ENCODE measurements around the gene HS6ST1. TPM values are rescaled to one million over a fixed set of nuclear protein-coding genes. Genes with fewer than 3 reads are reported as not detected.

Gene HS6ST1
- total RNA-seq, 1 donor from 2014 or later, result 33.1 TPM

DNA sequence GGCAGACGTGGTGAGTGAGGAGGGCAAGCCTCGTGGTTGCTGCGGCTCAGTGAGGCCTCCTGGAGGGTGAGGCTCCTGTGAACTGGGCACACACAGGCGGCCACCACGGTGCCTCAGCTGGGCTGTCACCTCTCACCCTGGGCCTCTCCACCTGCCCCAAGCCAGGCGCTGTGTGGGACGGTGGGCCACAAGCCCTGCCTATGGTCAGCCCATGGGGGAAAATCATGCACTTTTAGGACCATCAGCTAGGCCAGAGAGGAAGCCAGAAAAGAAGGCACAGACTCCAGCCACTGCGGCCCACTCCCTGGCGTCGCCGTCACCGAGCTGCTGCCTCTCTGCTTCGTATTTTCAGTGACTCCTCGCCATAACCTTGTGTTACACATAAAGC is 28.5 kb upstream of the HS6ST1 start:
- Mint-ChIP-seq H3K4me3 (ENCODE audit: unreplicated experiment) (no peak overlapping the region), H3K36me3 (ENCODE audit: low read depth) (peaks cover 5% of the 10 kb centered on the region), H3K4me1 (ENCODE audit: low read depth) (peaks cover 32% of the 10 kb centered on the region), H3K27me3 (ENCODE audit: low read depth) (no peaks in the 10 kb centered on the region), H3K9me3 (ENCODE audit: low read depth) (peaks cover 9% of the 10 kb centered on the region), H3K27ac (ENCODE audit: unreplicated experiment) (peak overlapping the region; percentile 90)
- TF ChIP-seq, protein P1, sequence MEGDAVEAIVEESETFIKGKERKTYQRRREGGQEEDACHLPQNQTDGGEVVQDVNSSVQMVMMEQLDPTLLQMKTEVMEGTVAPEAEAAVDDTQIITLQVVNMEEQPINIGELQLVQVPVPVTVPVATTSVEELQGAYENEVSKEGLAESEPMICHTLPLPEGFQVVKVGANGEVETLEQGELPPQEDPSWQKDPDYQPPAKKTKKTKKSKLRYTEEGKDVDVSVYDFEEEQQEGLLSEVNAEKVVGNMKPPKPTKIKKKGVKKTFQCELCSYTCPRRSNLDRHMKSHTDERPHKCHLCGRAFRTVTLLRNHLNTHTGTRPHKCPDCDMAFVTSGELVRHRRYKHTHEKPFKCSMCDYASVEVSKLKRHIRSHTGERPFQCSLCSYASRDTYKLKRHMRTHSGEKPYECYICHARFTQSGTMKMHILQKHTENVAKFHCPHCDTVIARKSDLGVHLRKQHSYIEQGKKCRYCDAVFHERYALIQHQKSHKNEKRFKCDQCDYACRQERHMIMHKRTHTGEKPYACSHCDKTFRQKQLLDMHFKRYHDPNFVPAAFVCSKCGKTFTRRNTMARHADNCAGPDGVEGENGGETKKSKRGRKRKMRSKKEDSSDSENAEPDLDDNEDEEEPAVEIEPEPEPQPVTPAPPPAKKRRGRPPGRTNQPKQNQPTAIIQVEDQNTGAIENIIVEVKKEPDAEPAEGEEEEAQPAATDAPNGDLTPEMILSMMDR (IDR thresholded peaks at IDR 0.05), result no peak
- DNase-seq (ENCODE audit: low spot score), result no peak

DNA sequence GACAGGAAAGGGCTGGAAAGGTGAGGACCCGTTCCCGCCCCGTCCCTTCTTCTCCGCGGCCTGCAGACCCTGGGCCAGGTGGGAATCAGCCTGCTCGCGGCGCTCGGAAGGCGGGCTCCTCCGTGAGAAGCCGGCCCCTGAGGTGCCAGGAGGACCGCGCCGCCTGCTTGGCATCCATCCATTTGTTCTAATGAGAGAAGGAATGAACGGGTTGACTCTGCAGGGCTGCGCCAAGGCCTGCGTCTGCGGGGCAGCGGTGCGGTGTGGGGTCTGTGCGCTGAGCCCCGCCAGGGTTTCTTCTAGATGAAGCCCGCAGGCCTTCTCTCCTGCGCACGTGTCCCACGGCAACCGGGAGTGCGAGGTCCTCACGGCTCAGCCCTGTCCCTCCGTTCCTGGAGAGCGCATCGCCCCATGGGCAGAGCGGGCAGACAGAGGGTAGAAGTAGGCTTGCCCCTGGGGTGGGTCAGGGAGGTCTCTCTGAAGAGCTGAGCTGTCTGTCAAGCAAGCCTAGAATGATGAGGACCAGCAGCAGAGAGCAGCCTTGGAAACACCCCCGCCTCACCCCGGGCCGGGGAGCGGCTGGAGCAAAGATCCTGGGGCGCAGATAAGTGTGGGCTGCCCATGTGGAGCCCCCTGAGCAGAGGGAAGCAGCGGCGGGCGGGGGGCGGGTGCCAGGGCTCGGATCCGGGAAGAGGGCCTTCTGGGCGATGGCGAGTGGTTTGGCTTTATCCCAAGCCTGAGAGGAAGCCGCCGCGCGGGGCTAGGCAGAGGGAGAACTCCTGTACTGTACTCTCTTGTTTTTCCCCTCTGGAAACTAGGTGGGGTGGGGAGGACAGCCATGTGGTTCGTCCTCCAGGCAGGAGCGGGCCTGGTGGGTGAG is 27.9 kb upstream of the HS6ST1 start:
- peaks cover 3% of the 10 kb centered on the region for H3K36me3 Mint-ChIP-seq (ENCODE audit: low read depth)
- peaks cover 32% of the 10 kb centered on the region for H3K4me1 Mint-ChIP-seq (ENCODE audit: low read depth)
- DNase-seq (ENCODE audit: low spot score), result no peak
- H3K27me3 Mint-ChIP-seq (ENCODE audit: low read depth), result no peaks in the 10 kb centered on the region
- H3K4me3 Mint-ChIP-seq (ENCODE audit: unreplicated experiment), result no peak overlapping the region
- H3K9me3 Mint-ChIP-seq (ENCODE audit: low read depth), result peaks cover 5% of the 10 kb centered on the region
- TF ChIP-seq, protein P1 (IDR thresholded peaks at IDR 0.05), result no peak
- H3K27ac Mint-ChIP-seq (ENCODE audit: unreplicated experiment), result no peak overlapping the region

DNA sequence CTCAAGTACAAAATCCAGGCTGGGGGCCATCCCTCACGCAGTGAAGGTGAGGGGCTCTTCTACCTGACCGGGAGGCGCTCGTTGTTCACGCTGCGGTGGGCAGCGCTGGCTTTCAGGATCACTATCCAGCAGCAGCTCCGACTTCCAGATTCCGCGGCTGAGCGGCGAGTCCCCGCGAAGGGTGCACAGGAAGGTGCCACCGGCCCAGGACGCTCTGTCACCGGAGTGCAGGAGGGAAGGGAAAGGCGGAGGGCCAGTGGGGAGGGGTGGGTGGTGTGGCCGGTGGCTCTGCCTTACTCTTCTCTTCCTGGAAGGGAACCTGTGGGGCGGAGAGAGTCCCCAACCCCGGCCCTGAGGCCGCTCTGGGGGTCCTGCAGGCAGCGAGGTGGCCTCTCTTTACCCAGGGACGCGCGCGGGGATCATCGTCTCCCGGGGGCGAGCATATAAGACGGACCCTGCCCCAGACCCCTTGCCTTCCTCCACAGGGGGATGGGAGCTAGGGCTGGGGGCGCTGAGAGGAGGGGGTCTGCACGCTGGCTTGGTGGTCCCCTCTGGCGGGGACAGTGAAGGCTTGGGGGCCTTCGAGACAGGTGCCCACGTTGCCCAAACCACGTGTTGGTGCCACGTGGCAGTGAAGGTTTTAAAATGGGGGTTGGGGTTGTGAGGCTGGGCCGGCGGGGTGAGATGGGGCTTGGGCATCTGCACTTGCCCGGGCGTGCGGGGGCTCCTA is 26.9 kb upstream of the HS6ST1 start:
- Mint-ChIP-seq H3K36me3 (ENCODE audit: low read depth) (no peaks in the 10 kb centered on the region), H3K27ac (ENCODE audit: unreplicated experiment) (no peak overlapping the region), H3K4me1 (ENCODE audit: low read depth) (peaks cover 32% of the 10 kb centered on the region), H3K9me3 (ENCODE audit: low read depth) (peaks cover 5% of the 10 kb centered on the region), H3K27me3 (ENCODE audit: low read depth) (no peaks in the 10 kb centered on the region), H3K4me3 (ENCODE audit: unreplicated experiment) (no peak overlapping the region)
- no peak for DNase-seq (ENCODE audit: low spot score)
- TF ChIP-seq, protein P1 (IDR thresholded peaks at IDR 0.05), result no peak

DNA sequence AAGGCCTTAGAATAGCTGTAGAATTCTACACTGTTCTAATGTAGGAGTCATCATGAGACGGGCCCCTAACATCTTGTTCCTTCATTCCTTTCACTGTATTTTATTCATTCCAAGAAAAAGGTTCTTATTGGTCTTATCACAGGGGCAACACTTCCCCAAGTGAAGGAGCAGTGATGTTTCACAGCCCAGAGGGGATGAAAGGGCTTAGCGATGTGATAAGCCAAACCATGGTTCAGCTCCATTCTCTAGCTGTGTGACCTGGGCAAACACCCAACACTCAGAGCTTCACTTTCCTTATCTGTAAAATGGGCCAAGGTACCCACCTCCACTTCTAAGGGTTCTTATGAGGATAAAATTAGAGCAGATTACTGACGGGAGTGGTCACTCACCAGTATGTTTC is 25.4 kb upstream of the HS6ST1 start:
- Mint-ChIP-seq H3K9me3 (ENCODE audit: low read depth) (peaks cover 7% of the 10 kb centered on the region), H3K36me3 (ENCODE audit: low read depth) (no peaks in the 10 kb centered on the region), H3K4me1 (ENCODE audit: low read depth) (peaks cover 28% of the 10 kb centered on the region), H3K27ac (ENCODE audit: unreplicated experiment) (no peak overlapping the region), H3K4me3 (ENCODE audit: unreplicated experiment) (no peak overlapping the region), H3K27me3 (ENCODE audit: low read depth) (no peaks in the 10 kb centered on the region)
- TF ChIP-seq, protein P1 (IDR thresholded peaks at IDR 0.05), result no peak
- no peak for DNase-seq (ENCODE audit: low spot score)

DNA sequence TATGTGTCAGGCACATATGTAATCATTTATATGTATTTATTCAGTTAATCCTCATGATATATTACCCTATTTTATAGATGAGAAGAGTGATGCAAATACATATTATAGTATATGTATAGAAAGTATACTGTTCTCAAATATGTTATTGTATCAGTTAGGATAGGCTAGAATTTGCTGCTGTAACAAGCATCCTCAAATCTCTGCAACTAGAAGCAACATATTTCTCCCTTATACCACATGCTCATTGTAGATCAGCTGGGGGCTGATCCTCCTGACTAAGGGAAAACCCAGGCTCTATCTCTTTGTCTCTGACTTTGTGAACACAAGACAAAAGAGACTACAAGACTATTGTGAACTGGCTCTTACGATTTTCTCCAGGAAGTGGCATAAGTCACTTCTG is 24.8 kb upstream of the HS6ST1 start:
- no peak overlapping the region for H3K27ac Mint-ChIP-seq (ENCODE audit: unreplicated experiment)
- DNase-seq (ENCODE audit: low spot score), result no peak
- H3K27me3 Mint-ChIP-seq (ENCODE audit: low read depth), result no peaks in the 10 kb centered on the region
- H3K4me1 Mint-ChIP-seq (ENCODE audit: low read depth), result peaks cover 21% of the 10 kb centered on the region
- no peak overlapping the region for H3K4me3 Mint-ChIP-seq (ENCODE audit: unreplicated experiment)
- TF ChIP-seq, protein P1 (IDR thresholded peaks at IDR 0.05), result no peak
- peaks cover 9% of the 10 kb centered on the region for H3K9me3 Mint-ChIP-seq (ENCODE audit: low read depth)
- no peaks in the 10 kb centered on the region for H3K36me3 Mint-ChIP-seq (ENCODE audit: low read depth)
